ENCODE measurements around the gene LRRC7.

The LRRC7 gene

GRCh38 chr1:70077066-70077465 lies 509.3 kb downstream of the LRRC7 start:
- no peak for TF ChIP-seq CTCF (IDR thresholded peaks at IDR 0.05; ENCODE audit: low read depth, low read length)
- Histone ChIP-seq H3K36me3 (no peaks in the 10 kb centered on the region), H3K27ac (no peak overlapping the region), H3K9me3 (ENCODE audit: severe bottlenecking) (no peaks in the 10 kb centered on the region), H3K27me3 (ENCODE audit: insufficient read depth, low read depth, severe bottlenecking) (no peaks in the 10 kb centered on the region), H3K4me3 (ENCODE audit: low read depth, low read length) (no peak overlapping the region)
- DNase-seq, result no peak

- no peaks in the 10 kb centered on the region for H3K36me3 ChIP-seq
- H3K27me3 ChIP-seq (ENCODE audit: insufficient read depth, low read depth, severe bottlenecking), result no peaks in the 10 kb centered on the region
- TF ChIP-seq CTCF (IDR thresholded peaks at IDR 0.05; ENCODE audit: low read depth, low read length), result no peak
- no peak for DNase-seq
- H3K9me3 ChIP-seq (ENCODE audit: severe bottlenecking), result no peaks in the 10 kb centered on the region
- no peak overlapping the region for H3K4me3 ChIP-seq (ENCODE audit: low read depth, low read length)
- no peak overlapping the region for H3K27ac ChIP-seq
Measured at GRCh38 chr1:70079546-70079945, 511.8 kb downstream of the LRRC7 start.

- Histone ChIP-seq H3K4me3 (ENCODE audit: low read depth, low read length) (no peak overlapping the region), H3K27me3 (ENCODE audit: insufficient read depth, low read depth, severe bottlenecking) (no peaks in the 10 kb centered on the region), H3K9me3 (ENCODE audit: severe bottlenecking) (no peaks in the 10 kb centered on the region), H3K36me3 (no peaks in the 10 kb centered on the region), H3K27ac (no peak overlapping the region)
- TF ChIP-seq CTCF (IDR thresholded peaks at IDR 0.05; ENCODE audit: low read depth, low read length), result no peak
- no peak for DNase-seq
Measured at GRCh38 chr1:70083519-70083918, 515.8 kb downstream of the LRRC7 start.

GRCh38 chr1:70084314-70084915 lies 516.7 kb downstream of the LRRC7 start:
- no peak overlapping the region for H3K4me3 ChIP-seq (ENCODE audit: low read depth, low read length)
- H3K27me3 ChIP-seq (ENCODE audit: insufficient read depth, low read depth, severe bottlenecking), result no peaks in the 10 kb centered on the region
- no peak overlapping the region for H3K27ac ChIP-seq
- no peak for DNase-seq
- no peak for TF ChIP-seq CTCF (IDR thresholded peaks at IDR 0.05; ENCODE audit: low read depth, low read length)
- H3K9me3 ChIP-seq (ENCODE audit: severe bottlenecking), result no peaks in the 10 kb centered on the region
- no peaks in the 10 kb centered on the region for H3K36me3 ChIP-seq

GRCh38 chr1:70085521-70085920 lies 517.8 kb downstream of the LRRC7 start:
- no peak for DNase-seq
- Histone ChIP-seq H3K9me3 (ENCODE audit: severe bottlenecking) (no peaks in the 10 kb centered on the region), H3K27me3 (ENCODE audit: insufficient read depth, low read depth, severe bottlenecking) (no peaks in the 10 kb centered on the region), H3K36me3 (no peaks in the 10 kb centered on the region), H3K4me3 (ENCODE audit: low read depth, low read length) (no peak overlapping the region), H3K27ac (no peak overlapping the region)
- no peak for TF ChIP-seq CTCF (IDR thresholded peaks at IDR 0.05; ENCODE audit: low read depth, low read length)

GRCh38 chr1:70086897-70087296 lies 519.2 kb downstream of the LRRC7 start:
- H3K4me3 ChIP-seq (ENCODE audit: low read depth, low read length), result no peak overlapping the region
- no peak for TF ChIP-seq CTCF (IDR thresholded peaks at IDR 0.05; ENCODE audit: low read depth, low read length)
- no peaks in the 10 kb centered on the region for H3K9me3 ChIP-seq (ENCODE audit: severe bottlenecking)
- no peak overlapping the region for H3K27ac ChIP-seq
- H3K36me3 ChIP-seq, result no peaks in the 10 kb centered on the region
- DNase-seq, result no peak
- H3K27me3 ChIP-seq (ENCODE audit: insufficient read depth, low read depth, severe bottlenecking), result no peaks in the 10 kb centered on the region
